ENCODE measurements around the gene NSMCE3. TPM values are rescaled to one million over a fixed set of nuclear protein-coding genes. Genes with fewer than 3 reads are reported as not detected.
A peak's percentile ranks its signal among the peaks of the same experiment; 100 is the strongest.

NSMCE3 gene
- total RNA-seq, result 10 to 100 TPM in 1 of 3 donors, 1 to 10 TPM in 2; 9.4 to 10.3 (median 9.7) TPM

GRCh38 chr15:29269485-29270168, at the start of gene NSMCE3:
TSS of gene NSMCE3 (minus strand) at chr15:29269822. CDS start at chr15:29269705, 117 bp downstream.
- no peaks in the 10 kb centered on the region for H3K27me3 Mint-ChIP-seq (ENCODE audit: low read depth)
- H3K4me3 Mint-ChIP-seq, result peak within 1 kb of the TSS; percentile 97
- peaks cover 49% of the 10 kb centered on the region for H3K4me1 Mint-ChIP-seq (ENCODE audit: low read depth)
- peaks cover 5% of the 10 kb centered on the region for H3K36me3 Mint-ChIP-seq (ENCODE audit: insufficient read depth)
- H3K9me3 Mint-ChIP-seq, result no peaks in the 10 kb centered on the region
- peak; percentile 94 for ATAC-seq
- peak; percentile 88 for DNase-seq

GRCh38 chr15:29316422-29316821, 46.8 kb upstream of the NSMCE3 start:
- Mint-ChIP-seq H3K4me3 (no peak overlapping the region), H3K4me1 (ENCODE audit: low read depth) (no peaks in the 10 kb centered on the region), H3K9me3 (peaks cover 11% of the 10 kb centered on the region), H3K36me3 (ENCODE audit: insufficient read depth) (no peaks in the 10 kb centered on the region), H3K27me3 (ENCODE audit: low read depth) (peaks cover 13% of the 10 kb centered on the region)
- DNase-seq, result no peak
- no peak for ATAC-seq

GRCh38 chr15:29312387-29312786, 42.8 kb upstream of the NSMCE3 start:
- ATAC-seq, result no peak

GRCh38 chr15:29311696-29312095, 42.1 kb upstream of the NSMCE3 start:
- H3K4me3 Mint-ChIP-seq, result no peak overlapping the region

More at GRCh38 chr15:29312387-29312786, 42.8 kb upstream of the NSMCE3 start:
- no peak overlapping the region for H3K4me3 Mint-ChIP-seq
- H3K27me3 Mint-ChIP-seq (ENCODE audit: low read depth), result peaks cover 12% of the 10 kb centered on the region
- no peak for DNase-seq
- H3K9me3 Mint-ChIP-seq, result no peaks in the 10 kb centered on the region
- H3K4me1 Mint-ChIP-seq (ENCODE audit: low read depth), result no peaks in the 10 kb centered on the region
- H3K36me3 Mint-ChIP-seq (ENCODE audit: insufficient read depth), result no peaks in the 10 kb centered on the region

GRCh38 chr15:29309139-29309538, 39.5 kb upstream of the NSMCE3 start:
- Mint-ChIP-seq H3K4me3 (no peak overlapping the region), H3K9me3 (no peaks in the 10 kb centered on the region), H3K36me3 (ENCODE audit: insufficient read depth) (no peaks in the 10 kb centered on the region), H3K27me3 (ENCODE audit: low read depth) (peaks cover 22% of the 10 kb centered on the region), H3K4me1 (ENCODE audit: low read depth) (no peaks in the 10 kb centered on the region)
- DNase-seq (no peak), ATAC-seq (no peak)

More at GRCh38 chr15:29311696-29312095, 42.1 kb upstream of the NSMCE3 start:
- no peaks in the 10 kb centered on the region for H3K9me3 Mint-ChIP-seq
- peaks cover 12% of the 10 kb centered on the region for H3K27me3 Mint-ChIP-seq (ENCODE audit: low read depth)
- H3K4me1 Mint-ChIP-seq (ENCODE audit: low read depth), result no peaks in the 10 kb centered on the region
- no peaks in the 10 kb centered on the region for H3K36me3 Mint-ChIP-seq (ENCODE audit: insufficient read depth)
- DNase-seq, result no peak
- no peak for ATAC-seq

GRCh38 chr15:29308299-29308698, 38.7 kb upstream of the NSMCE3 start:
- no peaks in the 10 kb centered on the region for H3K36me3 Mint-ChIP-seq (ENCODE audit: insufficient read depth)
- ATAC-seq (no peak), DNase-seq (no peak)
- H3K4me3 Mint-ChIP-seq, result no peak overlapping the region
- no peaks in the 10 kb centered on the region for H3K9me3 Mint-ChIP-seq
- H3K27me3 Mint-ChIP-seq (ENCODE audit: low read depth), result peaks cover 22% of the 10 kb centered on the region
- no peaks in the 10 kb centered on the region for H3K4me1 Mint-ChIP-seq (ENCODE audit: low read depth)

GRCh38 chr15:29305556-29305955, 35.9 kb upstream of the NSMCE3 start:
- Mint-ChIP-seq H3K27me3 (ENCODE audit: low read depth) (peaks cover 22% of the 10 kb centered on the region), H3K36me3 (ENCODE audit: insufficient read depth) (no peaks in the 10 kb centered on the region)

GRCh38 chr15:29302871-29303270, 33.2 kb upstream of the NSMCE3 start:
- H3K4me3 Mint-ChIP-seq, result no peak overlapping the region

More at GRCh38 chr15:29305556-29305955, 35.9 kb upstream of the NSMCE3 start:
- no peaks in the 10 kb centered on the region for H3K9me3 Mint-ChIP-seq
- ATAC-seq, result no peak
- no peak for DNase-seq
- no peak overlapping the region for H3K4me3 Mint-ChIP-seq
- no peaks in the 10 kb centered on the region for H3K4me1 Mint-ChIP-seq (ENCODE audit: low read depth)

GRCh38 chr15:29299784-29300183, 30.2 kb upstream of the NSMCE3 start:
- no peak overlapping the region for H3K4me3 Mint-ChIP-seq
- no peak for DNase-seq
- H3K27me3 Mint-ChIP-seq (ENCODE audit: low read depth), result peaks cover 4% of the 10 kb centered on the region
- ATAC-seq, result no peak
- H3K36me3 Mint-ChIP-seq (ENCODE audit: insufficient read depth), result peaks cover 3% of the 10 kb centered on the region
- H3K9me3 Mint-ChIP-seq, result peaks cover 4% of the 10 kb centered on the region
- no peaks in the 10 kb centered on the region for H3K4me1 Mint-ChIP-seq (ENCODE audit: low read depth)

More at GRCh38 chr15:29302871-29303270, 33.2 kb upstream of the NSMCE3 start:
- Mint-ChIP-seq H3K4me1 (ENCODE audit: low read depth) (no peaks in the 10 kb centered on the region), H3K9me3 (no peaks in the 10 kb centered on the region), H3K36me3 (ENCODE audit: insufficient read depth) (no peaks in the 10 kb centered on the region), H3K27me3 (ENCODE audit: low read depth) (peaks cover 22% of the 10 kb centered on the region)
- DNase-seq, result no peak
- ATAC-seq, result no peak

GRCh38 chr15:29299331-29299730, 29.7 kb upstream of the NSMCE3 start:
- Mint-ChIP-seq H3K9me3 (peaks cover 4% of the 10 kb centered on the region), H3K4me3 (no peak overlapping the region), H3K36me3 (ENCODE audit: insufficient read depth) (peaks cover 3% of the 10 kb centered on the region), H3K4me1 (ENCODE audit: low read depth) (no peaks in the 10 kb centered on the region), H3K27me3 (ENCODE audit: low read depth) (no peaks in the 10 kb centered on the region)
- ATAC-seq (no peak), DNase-seq (no peak)

GRCh38 chr15:29294732-29295325, 25.2 kb upstream of the NSMCE3 start:
- H3K9me3 Mint-ChIP-seq, result peaks cover 4% of the 10 kb centered on the region
- DNase-seq (no peak), ATAC-seq (no peak)
- peaks cover 3% of the 10 kb centered on the region for H3K36me3 Mint-ChIP-seq (ENCODE audit: insufficient read depth)
- peaks cover 2% of the 10 kb centered on the region for H3K27me3 Mint-ChIP-seq (ENCODE audit: low read depth)
- no peaks in the 10 kb centered on the region for H3K4me1 Mint-ChIP-seq (ENCODE audit: low read depth)
- no peak overlapping the region for H3K4me3 Mint-ChIP-seq

- H3K27me3 Mint-ChIP-seq (ENCODE audit: low read depth), result peaks cover 11% of the 10 kb centered on the region
- ATAC-seq, result no peak
Measured at GRCh38 chr15:29291067-29291845, 21.6 kb upstream of the NSMCE3 start.

GRCh38 chr15:29289173-29289572, 19.6 kb upstream of the NSMCE3 start:
- Mint-ChIP-seq H3K9me3 (no peaks in the 10 kb centered on the region), H3K36me3 (ENCODE audit: insufficient read depth) (no peaks in the 10 kb centered on the region), H3K4me3 (no peak overlapping the region), H3K27me3 (ENCODE audit: low read depth) (peaks cover 29% of the 10 kb centered on the region), H3K4me1 (ENCODE audit: low read depth) (no peaks in the 10 kb centered on the region)
- ATAC-seq (no peak), DNase-seq (no peak)

More at GRCh38 chr15:29291067-29291845, 21.6 kb upstream of the NSMCE3 start:
- Mint-ChIP-seq H3K9me3 (no peaks in the 10 kb centered on the region), H3K4me3 (no peak overlapping the region), H3K36me3 (ENCODE audit: insufficient read depth) (no peaks in the 10 kb centered on the region), H3K4me1 (ENCODE audit: low read depth) (no peaks in the 10 kb centered on the region)
- DNase-seq, result no peak

- Mint-ChIP-seq H3K36me3 (ENCODE audit: insufficient read depth) (no peaks in the 10 kb centered on the region), H3K27me3 (ENCODE audit: low read depth) (peaks cover 45% of the 10 kb centered on the region), H3K4me3 (no peak overlapping the region), H3K4me1 (ENCODE audit: low read depth) (no peaks in the 10 kb centered on the region), H3K9me3 (no peaks in the 10 kb centered on the region)
- no peak for ATAC-seq
- no peak for DNase-seq
Measured at GRCh38 chr15:29285386-29285785, 15.8 kb upstream of the NSMCE3 start.

Data from activated T-cell treated with anti-CD3 and anti-CD28 coated beads, Interleukin-2, amount 50 U/mL, for 4 hours (primary cell).